Stimulated activated memory B cell treated with anti-CD40 and anti-IgM and Interleukin-4, amounts not matched to agents 10 μg/mL and 1 μg/mL and 100 μg/mL, for 72 hours (primary cell): ENCODE measurements around the gene NT5C3A.
"Not testable (repeated sequence)": the region's sequence is repeated elsewhere in the genome, so short reads cannot be mapped to it uniquely, and the experiment has no call there.

Source experiments
- ATAC-seq: fragments of 150-1000 bp; cut with Tn5 transposase; 2 replicates; pipeline ENCODE4 v1.10.0; 2021
- H3K27ac Mint-ChIP-seq: one replicate; pipeline ENCODE4 v1.8.0; 2022; ENCODE audit warnings: mild to moderate bottlenecking, mixed read lengths
- H3K27me3 Mint-ChIP-seq: one replicate; pipeline ENCODE4 v1.8.0; 2022; ENCODE audit warnings: mixed read lengths
- H3K36me3 Mint-ChIP-seq: one replicate; pipeline ENCODE4 v1.8.0; 2022; ENCODE audit warnings: mixed read lengths
- H3K4me1 Mint-ChIP-seq: one replicate; pipeline ENCODE4 v1.8.0; 2022; ENCODE audit warnings: mixed read lengths
- H3K4me3 Mint-ChIP-seq: one replicate; pipeline ENCODE4 v1.8.0; 2022; ENCODE audit warnings: mild to moderate bottlenecking, moderate library complexity, mixed read lengths
- H3K9me3 Mint-ChIP-seq: one replicate; pipeline ENCODE4 v1.8.0; 2022; ENCODE audit warnings: mixed read lengths

The NT5C3A gene

DNA sequence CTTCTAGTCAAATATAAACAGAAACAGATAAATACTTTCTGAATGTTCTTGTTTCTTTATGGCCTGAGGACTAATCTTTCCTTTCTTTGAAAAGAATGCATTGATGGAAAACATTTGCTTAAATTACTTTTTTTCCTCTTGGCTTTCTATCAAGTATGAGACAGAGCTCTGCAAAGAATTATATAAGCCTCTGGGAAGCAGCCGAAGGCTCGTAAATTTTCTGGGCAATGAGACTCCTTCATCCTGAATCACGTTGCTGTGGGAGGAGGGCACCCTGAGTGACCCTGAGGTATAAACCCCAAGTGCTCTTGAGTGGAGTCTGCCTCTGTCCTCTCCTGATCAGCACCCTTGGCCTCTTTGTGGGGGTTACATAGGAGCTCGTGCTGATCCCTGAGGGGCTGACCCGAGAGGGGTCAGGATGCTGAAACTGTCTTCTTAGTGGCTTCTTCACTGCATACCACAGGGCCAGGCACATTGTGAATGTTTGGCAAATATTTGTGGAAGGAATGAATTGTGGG lies 71.4 kb downstream of the NT5C3A start:
- H3K4me3 Mint-ChIP-seq, H3K4me1 Mint-ChIP-seq, H3K9me3 Mint-ChIP-seq, H3K36me3 Mint-ChIP-seq, H3K27ac Mint-ChIP-seq, ATAC-seq, H3K27me3 Mint-ChIP-seq: not testable (repeated sequence)

DNA sequence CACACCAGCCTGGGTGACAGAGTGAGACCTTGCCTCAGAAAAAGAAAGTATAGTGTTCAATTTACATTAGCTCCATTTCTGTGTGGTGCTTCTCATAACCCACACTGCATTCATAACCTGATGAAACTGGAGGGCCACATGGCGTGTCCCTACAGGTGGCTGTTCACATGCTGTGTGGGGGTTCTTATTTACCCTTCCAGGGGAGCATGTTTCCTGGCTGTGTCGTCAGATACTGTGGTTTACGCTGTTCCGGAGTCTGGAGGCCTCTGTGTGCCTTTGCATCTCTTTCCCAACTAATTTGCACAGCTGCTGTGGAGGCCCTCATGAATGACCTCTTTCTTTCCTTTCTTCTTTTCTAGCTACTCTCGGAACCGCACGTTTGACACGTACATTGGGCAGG lies 74.4 kb downstream of the NT5C3A start:
- H3K9me3 Mint-ChIP-seq, H3K36me3 Mint-ChIP-seq, H3K27ac Mint-ChIP-seq, H3K4me3 Mint-ChIP-seq, ATAC-seq, H3K4me1 Mint-ChIP-seq, H3K27me3 Mint-ChIP-seq: not testable (repeated sequence)

DNA sequence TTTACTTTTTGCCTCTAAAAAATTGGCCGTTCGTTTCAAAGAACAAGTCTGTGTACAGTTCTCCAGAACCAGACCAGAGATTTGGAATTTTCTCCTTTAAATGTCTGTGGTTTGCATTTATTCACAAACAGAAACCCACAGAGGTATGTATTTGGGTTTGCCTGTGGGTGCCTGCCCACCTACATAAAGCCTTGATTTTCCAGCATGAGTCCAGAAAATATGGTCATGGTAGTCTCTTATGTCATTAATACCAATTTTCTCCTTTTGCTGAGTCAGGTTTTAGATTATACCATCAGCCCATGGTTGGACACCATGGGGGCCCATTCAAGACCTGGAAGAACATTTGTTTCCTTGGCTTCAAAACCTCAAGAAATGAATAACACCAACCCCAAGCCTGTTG lies 82.7 kb downstream of the NT5C3A start:
- H3K27me3 Mint-ChIP-seq, H3K9me3 Mint-ChIP-seq, H3K36me3 Mint-ChIP-seq, H3K27ac Mint-ChIP-seq, ATAC-seq, H3K4me3 Mint-ChIP-seq, H3K4me1 Mint-ChIP-seq: not testable (repeated sequence)

DNA sequence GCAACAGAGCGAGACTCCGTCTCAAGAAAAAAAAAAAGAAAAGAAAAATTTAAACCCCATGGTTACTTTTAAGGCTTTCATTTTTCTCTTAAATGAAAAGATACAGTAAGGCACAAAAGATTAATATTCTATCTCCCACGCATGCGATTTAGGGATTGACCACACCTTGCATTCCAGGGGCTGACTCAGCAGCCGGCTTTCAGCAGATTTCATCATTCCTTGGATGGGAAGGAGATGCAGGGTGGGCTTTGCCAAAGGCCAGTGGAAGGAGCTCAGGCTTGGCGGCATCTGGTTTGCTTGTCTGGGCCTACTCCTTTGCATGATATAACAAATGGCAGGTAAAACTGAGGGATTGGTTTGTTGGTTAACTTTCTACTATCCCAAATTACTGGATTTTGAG lies 83.3 kb downstream of the NT5C3A start:
- not testable (repeated sequence) for H3K27me3 Mint-ChIP-seq, H3K27ac Mint-ChIP-seq, H3K4me1 Mint-ChIP-seq, H3K9me3 Mint-ChIP-seq, ATAC-seq, H3K4me3 Mint-ChIP-seq, H3K36me3 Mint-ChIP-seq

DNA sequence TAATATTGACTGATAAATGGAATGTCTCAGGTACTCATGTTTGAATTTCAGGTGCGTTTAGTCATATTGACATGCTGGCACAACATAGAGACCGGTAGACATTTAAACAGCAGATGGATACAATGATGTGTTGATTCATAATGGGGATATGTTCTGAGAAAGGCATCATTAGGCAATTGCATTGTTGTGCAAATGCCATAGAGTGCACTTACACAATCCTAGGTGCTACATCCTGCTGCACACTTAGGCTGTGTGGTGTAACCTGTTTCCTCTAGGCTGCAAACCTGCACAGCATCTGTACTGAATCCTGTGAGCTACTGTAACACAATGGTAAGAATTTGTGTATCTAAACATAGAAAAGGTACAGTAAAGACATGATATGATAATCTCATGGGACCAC lies 85.4 kb downstream of the NT5C3A start:
- H3K4me3 Mint-ChIP-seq, ATAC-seq, H3K27me3 Mint-ChIP-seq, H3K4me1 Mint-ChIP-seq, H3K27ac Mint-ChIP-seq, H3K36me3 Mint-ChIP-seq, H3K9me3 Mint-ChIP-seq: not testable (repeated sequence)

DNA sequence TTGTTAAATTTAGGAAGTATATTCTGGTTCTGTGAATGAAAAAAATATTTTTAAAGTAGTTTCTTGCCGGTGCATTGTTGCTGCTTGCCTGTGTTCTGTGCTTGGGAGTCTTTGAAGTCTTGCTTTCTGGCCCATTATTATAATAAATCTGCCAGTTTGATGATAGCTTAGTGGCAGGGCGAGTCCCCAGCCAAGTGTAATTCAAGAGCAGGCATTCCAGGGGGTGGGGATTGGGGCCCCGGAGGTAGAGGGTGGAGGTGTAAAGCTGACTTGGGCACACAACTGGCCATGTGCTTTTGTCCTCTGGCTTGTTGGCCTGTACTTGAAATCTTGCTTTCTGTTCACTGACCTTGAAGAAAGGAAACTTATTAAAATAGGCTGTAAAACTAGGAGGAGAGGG lies 90.6 kb downstream of the NT5C3A start:
- H3K4me1 Mint-ChIP-seq, H3K36me3 Mint-ChIP-seq, H3K9me3 Mint-ChIP-seq, H3K4me3 Mint-ChIP-seq, H3K27ac Mint-ChIP-seq, H3K27me3 Mint-ChIP-seq, ATAC-seq: not testable (repeated sequence)

DNA sequence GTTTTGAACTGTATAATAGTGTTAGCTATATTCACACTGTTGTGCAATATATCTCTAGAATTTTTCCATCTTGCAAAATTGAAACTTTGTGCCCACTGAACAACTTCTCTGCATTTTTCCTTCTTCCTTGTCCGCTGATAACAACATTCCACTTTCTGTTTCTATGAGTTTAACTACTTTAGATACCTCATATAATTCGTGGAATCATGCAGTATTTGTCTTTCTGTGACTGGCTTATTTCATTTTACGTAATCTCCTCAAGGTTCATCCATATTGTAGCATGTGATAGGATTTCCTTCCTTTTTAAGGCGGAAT lies 95.4 kb downstream of the NT5C3A start:
- peaks cover 17% of the 10 kb centered on the region for H3K27me3 Mint-ChIP-seq
- not testable (repeated sequence) for H3K27ac Mint-ChIP-seq, H3K9me3 Mint-ChIP-seq, H3K36me3 Mint-ChIP-seq, H3K4me3 Mint-ChIP-seq, ATAC-seq, H3K4me1 Mint-ChIP-seq

DNA sequence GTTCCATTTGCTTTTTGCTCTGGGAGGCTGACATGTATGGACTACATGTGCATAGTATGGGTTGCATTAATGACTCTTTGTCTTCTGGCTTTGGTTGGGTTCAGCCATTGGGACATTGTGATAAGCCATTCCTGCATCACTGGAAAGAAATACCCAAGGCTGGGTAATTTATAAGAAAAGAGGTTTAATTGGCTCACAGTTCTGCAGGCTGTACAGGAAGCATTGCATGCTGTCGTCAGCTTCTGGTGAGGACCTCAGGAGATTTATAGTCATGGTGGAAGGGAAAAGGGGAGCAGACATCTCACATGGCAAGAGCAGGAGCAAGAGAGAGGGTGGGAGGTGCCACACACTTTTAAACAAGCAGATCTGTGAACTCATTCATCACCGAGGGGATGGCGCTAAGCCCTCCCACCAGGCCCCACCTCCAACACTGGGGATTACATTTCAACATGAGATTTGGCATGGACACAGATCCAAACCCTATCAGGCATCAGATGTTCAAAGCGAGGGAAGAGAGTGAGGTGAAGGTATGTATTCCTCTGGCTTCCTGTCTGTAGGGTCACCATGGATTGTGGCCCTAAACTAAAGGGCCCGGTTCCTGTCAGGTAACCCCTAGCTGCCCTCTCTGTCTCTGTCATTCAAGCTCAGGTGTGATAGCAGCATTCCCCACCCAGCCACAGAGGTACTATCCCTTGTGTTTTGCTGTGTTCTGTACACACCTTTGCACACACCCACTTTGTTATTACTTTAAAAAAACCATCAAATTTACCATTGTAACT lies 95.9 kb downstream of the NT5C3A start:
- H3K4me1 Mint-ChIP-seq, ATAC-seq, H3K4me3 Mint-ChIP-seq, H3K9me3 Mint-ChIP-seq, H3K36me3 Mint-ChIP-seq, H3K27ac Mint-ChIP-seq: not testable (repeated sequence)
- peaks cover 16% of the 10 kb centered on the region for H3K27me3 Mint-ChIP-seq

DNA sequence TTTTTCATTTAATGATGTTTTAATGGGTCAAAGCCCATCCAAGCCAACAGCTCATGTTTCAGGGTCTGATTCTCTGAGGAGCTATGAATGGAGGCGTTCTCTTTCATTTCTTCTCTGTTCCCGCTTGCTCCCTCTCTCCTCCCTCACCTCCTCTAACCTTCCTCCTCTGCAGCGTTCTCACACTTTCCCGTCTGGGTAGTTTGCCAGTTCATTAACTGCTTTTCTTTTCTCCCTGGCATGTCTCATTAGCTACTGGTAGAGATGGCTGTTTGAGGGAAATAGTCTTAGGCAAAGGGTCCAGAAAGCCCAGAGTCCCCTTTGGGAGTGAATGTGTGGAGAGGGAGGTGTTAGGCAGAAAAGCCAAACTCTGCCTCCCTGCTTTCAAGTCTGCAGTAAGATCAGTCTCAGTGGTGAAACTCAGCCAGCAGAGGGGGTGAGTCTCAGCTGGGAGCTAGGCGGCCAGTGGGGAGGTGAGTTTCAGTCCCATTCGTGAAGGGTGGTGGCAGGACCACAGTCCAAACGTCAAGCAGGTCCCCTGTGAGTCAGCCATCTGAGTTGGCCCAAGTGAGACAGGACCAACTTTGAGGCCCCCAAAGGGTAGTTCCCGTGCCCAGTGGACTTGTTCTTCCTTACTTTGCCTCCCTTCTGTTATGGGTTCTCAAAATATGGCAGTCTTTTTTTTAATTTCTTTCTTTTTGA lies 98.0 kb downstream of the NT5C3A start:
- peak overlapping the region; percentile 52 for H3K27ac Mint-ChIP-seq
- H3K27me3 Mint-ChIP-seq, H3K36me3 Mint-ChIP-seq, H3K4me3 Mint-ChIP-seq, H3K9me3 Mint-ChIP-seq, H3K4me1 Mint-ChIP-seq: not testable (repeated sequence)
- ATAC-seq, result peak; percentile 92
